Fibroblast of gingiva (primary cell): Measurements from ENCODE around the gene DGKA.
"Not testable (repeated sequence)": the region's sequence is repeated elsewhere in the genome, so short reads cannot be mapped to it uniquely, and the experiment has no call there.

Experiments used
- DNase-seq: peaks from one replicate; pipeline ENCODE4 v3.0.0-alpha.2; 2011; ENCODE audit warnings: low read depth

Gene DGKA

GRCh38 chr12:55966408-55967281 lies 35.7 kb downstream of the DGKA start, which contains the start of gene CDK2:
TSS of gene CDK2 (plus strand) at chr12:55966830. CDS start at chr12:55967009, 179 bp downstream.
- peak; percentile 69 for DNase-seq

DNA sequence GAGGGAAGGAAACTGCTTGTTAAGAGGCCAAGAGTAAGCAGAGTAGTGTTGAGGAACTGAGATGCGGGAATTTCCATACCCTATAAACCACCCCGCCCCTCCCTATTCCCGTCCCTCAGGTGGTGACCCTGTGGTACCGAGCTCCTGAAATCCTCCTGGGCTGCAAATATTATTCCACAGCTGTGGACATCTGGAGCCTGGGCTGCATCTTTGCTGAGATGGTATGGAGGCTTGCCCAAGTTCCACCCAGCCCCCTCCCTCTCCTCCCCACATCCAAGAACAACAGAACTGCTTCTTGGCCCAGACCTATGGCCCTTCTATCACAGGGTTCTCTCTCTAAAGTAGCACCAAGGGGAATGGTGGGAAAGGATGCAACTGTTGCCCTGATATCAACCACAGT lies 38.4 kb downstream of the DGKA start:
- no peak for DNase-seq

DNA sequence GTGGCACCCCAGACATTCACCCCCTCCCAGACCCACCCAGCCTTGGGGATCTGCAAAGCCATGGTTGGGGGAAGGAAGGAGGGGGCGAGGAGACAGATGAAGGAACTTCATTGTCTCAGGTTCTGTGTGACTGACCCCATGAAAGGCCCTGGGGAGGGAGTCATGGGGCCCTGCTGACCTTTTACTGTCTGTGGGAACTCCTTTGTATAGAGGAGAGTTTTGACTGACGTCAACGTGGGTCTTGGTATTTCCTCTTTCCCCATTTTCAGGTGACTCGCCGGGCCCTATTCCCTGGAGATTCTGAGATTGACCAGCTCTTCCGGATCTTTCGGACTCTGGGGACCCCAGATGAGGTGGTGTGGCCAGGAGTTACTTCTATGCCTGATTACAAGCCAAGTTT lies 39.8 kb downstream of the DGKA start:
- no peak for DNase-seq

GRCh38 chr12:55972042-55972441 lies 41.1 kb downstream of the DGKA start:
- peak; percentile 32 for DNase-seq

GRCh38 chr12:55972456-55972855 lies 41.5 kb downstream of the DGKA start:
- no peak for DNase-seq

- DNase-seq: peak; percentile 53
Measured at GRCh38 chr12:55972911-55973598, 42.1 kb downstream of the DGKA start.

- peak; percentile 100 for DNase-seq
Measured at GRCh38 chr12:55973599-55974307, 42.8 kb downstream of the DGKA start, which contains the start of gene RAB5B. TSS of gene RAB5B (plus strand) at chr12:55974078. CDS start at chr12:55986961, 12,883 bp downstream.

DNA sequence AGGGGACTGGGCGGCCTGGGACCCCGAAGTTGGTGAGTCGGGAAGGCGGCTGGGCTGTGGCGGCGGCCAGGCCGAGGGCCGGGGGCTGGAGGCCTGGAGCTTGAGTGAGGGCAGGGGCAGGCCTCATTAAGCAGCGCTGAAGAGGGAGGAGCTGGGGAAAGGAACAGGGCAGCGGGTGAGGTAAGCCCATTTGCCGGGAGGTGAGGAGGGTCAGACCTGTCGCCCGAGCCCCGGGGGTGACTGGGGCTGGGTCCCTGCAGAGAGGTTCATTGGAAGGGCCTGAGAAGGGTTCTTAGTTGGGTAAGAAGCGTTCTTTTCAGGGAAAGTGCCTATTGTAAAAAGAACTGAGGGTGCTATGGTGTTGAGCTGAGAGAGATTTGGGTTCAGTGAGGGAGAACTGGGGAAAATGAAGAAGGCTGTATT lies 43.4 kb downstream of the DGKA start:
- peak; percentile 49 for DNase-seq

GRCh38 chr12:55978393-55978792 lies 47.4 kb downstream of the DGKA start:
- DNase-seq: no peak

- no peak for DNase-seq
Measured at GRCh38 chr12:55979069-55979468, 48.1 kb downstream of the DGKA start.

- not testable (repeated sequence) for DNase-seq
Measured at GRCh38 chr12:55981882-55982281, 50.9 kb downstream of the DGKA start.

GRCh38 chr12:55982319-55982936 lies 51.5 kb downstream of the DGKA start:
- DNase-seq: no peak

GRCh38 chr12:55983232-55983842 lies 52.4 kb downstream of the DGKA start:
- DNase-seq: no peak

- no peak for DNase-seq
Measured at GRCh38 chr12:55984861-55985260, 53.9 kb downstream of the DGKA start.

GRCh38 chr12:55985341-55985740 lies 54.4 kb downstream of the DGKA start:
- DNase-seq: no peak

DNA sequence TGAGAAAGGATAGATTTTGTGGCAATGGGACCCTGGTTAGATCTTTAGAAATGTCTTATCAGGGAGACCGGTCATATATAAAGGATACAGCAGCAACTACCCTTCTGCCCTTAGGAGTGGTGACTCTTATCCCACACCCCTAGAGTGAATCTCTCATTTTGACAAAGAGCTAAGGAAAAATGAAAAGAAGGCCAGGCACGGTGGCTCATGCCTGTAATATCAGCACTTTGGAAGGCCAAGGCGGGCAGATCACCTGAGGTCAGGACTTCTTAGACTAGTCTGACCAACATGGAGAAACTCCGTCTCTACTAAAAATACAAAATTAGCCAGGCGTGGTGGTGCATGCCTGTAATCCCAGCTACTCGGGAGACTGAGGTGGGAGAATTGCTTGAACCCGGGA lies 55.0 kb downstream of the DGKA start:
- not testable (repeated sequence) for DNase-seq

GRCh38 chr12:55991110-55991509 lies 60.1 kb downstream of the DGKA start:
- DNase-seq: no peak

DNA sequence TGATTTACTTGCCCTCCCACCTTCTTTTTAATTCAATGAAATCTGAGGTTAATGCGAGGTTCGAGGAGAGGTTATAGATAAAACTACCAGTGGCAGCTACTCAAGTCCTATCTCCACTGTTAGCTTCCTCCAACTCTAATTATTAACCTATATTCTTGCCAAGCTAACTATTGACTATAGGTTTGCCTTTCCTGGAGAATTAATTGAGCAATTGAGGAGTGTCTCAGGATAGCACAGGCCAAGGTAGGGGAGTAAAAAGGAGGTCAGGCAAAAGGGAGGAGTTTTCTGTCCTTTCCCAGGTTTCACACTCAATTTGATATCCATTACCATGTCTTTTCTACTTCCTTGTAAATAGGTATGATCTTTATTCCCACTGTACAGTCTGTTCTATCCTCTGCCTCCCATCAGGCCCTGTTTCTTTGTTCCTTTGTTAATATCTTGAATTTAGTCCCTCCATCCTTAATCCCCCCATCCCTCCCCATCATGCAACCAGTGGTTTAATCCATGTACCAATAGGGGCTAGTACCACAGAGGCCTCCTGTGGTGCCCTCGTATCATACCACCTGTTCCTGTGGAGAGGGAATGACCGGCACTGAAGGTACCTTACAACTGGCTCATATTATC lies 62.4 kb downstream of the DGKA start:
- DNase-seq: no peak

- DNase-seq: no peak
Measured at GRCh38 chr12:55995366-55995765, 64.4 kb downstream of the DGKA start.

DNA sequence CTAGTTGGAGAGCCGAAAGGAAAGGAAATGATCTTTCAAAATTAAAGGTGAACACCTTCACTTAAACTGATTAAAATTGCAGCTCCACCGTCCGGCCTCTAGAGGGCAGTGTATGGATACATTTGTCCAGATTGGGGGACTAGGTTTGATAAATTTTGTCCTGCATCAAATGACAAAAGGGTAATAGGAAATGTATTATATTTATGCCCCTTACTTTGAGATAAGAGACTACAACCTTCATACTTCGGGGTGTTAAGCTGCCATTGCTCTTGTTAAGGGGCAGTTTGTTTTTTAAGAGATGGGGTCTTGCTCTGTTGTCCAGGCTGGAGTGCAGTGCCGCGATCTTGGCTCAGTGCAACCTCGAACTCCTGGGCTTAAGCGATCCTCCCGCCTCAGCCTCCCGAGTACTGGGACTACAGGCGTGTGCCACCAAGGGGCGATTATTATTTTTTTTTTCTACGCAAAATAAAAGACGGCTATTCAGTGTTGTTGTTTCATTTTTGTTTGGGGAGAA lies 65.3 kb downstream of the DGKA start:
- peak; percentile 40 for DNase-seq
